Measurements from ENCODE around the gene AVEN.

AVEN gene

GRCh38 chr15:33932734-33933133 lies 106.3 kb downstream of the AVEN start:
- Histone ChIP-seq H3F3A (ENCODE audit: control insufficient read depth, insufficient read depth) (no peaks in the 10 kb centered on the region), H3K4me1 (ENCODE audit: control insufficient read depth, low read length) (no peaks in the 10 kb centered on the region), H3K9me2 (replicated peaks; ENCODE audit: control insufficient read depth, low read length) (no peaks in the 10 kb centered on the region), H3K4me2 (ENCODE audit: low read length) (no peak overlapping the region), H3K79me2 (ENCODE audit: control insufficient read depth, low read length) (no peaks in the 10 kb centered on the region), H3K36me3 (ENCODE audit: control insufficient read depth, low read length) (no peaks in the 10 kb centered on the region), H3K27ac (ENCODE audit: low read depth, low read length) (no peak overlapping the region), H3K4me3 (ENCODE audit: low read length) (no peak overlapping the region), H4K20me1 (ENCODE audit: control insufficient read depth, insufficient read depth, low read depth, low read length) (no peaks in the 10 kb centered on the region), H3K27me3 (ENCODE audit: control insufficient read depth, low read length) (no peaks in the 10 kb centered on the region), H3K9me3 (ENCODE audit: control insufficient read depth, insufficient read depth, low read length) (no peaks in the 10 kb centered on the region)
- TF ChIP-seq CTCF (IDR thresholded peaks at IDR 0.05; ENCODE audit: low read depth, low read length, poor library complexity, severe bottlenecking) (no peak), EZH2phosphoT487 (IDR thresholded peaks at IDR 0.05; ENCODE audit: borderline replicate concordance, low read length) (no peak)

- Histone ChIP-seq H3K4me2 (ENCODE audit: low read length) (no peak overlapping the region), H3K4me3 (ENCODE audit: low read length) (no peak overlapping the region), H3K27me3 (ENCODE audit: control insufficient read depth, low read length) (no peaks in the 10 kb centered on the region), H3K79me2 (ENCODE audit: control insufficient read depth, low read length) (no peaks in the 10 kb centered on the region), H3F3A (ENCODE audit: control insufficient read depth, insufficient read depth) (no peaks in the 10 kb centered on the region), H3K4me1 (ENCODE audit: control insufficient read depth, low read length) (no peaks in the 10 kb centered on the region), H3K9me3 (ENCODE audit: control insufficient read depth, insufficient read depth, low read length) (no peaks in the 10 kb centered on the region), H3K9me2 (replicated peaks; ENCODE audit: control insufficient read depth, low read length) (no peaks in the 10 kb centered on the region), H3K36me3 (ENCODE audit: control insufficient read depth, low read length) (no peaks in the 10 kb centered on the region), H3K27ac (ENCODE audit: low read depth, low read length) (no peak overlapping the region), H4K20me1 (ENCODE audit: control insufficient read depth, insufficient read depth, low read depth, low read length) (no peaks in the 10 kb centered on the region)
- no peak for TF ChIP-seq EZH2phosphoT487 (IDR thresholded peaks at IDR 0.05; ENCODE audit: borderline replicate concordance, low read length)
- no peak for TF ChIP-seq CTCF (IDR thresholded peaks at IDR 0.05; ENCODE audit: low read depth, low read length, poor library complexity, severe bottlenecking)
These were observed 112.7 kb downstream of the AVEN start for GRCh38 chr15:33926260-33926659.

GRCh38 chr15:33923446-33923845 lies 115.6 kb downstream of the AVEN start:
- Histone ChIP-seq H3K36me3 (ENCODE audit: control insufficient read depth, low read length) (no peaks in the 10 kb centered on the region), H3K4me1 (ENCODE audit: control insufficient read depth, low read length) (no peaks in the 10 kb centered on the region), H3K4me2 (ENCODE audit: low read length) (no peak overlapping the region), H3K27me3 (ENCODE audit: control insufficient read depth, low read length) (no peaks in the 10 kb centered on the region), H4K20me1 (ENCODE audit: control insufficient read depth, insufficient read depth, low read depth, low read length) (no peaks in the 10 kb centered on the region), H3K9me2 (replicated peaks; ENCODE audit: control insufficient read depth, low read length) (no peaks in the 10 kb centered on the region), H3K27ac (ENCODE audit: low read depth, low read length) (no peak overlapping the region), H3K79me2 (ENCODE audit: control insufficient read depth, low read length) (no peaks in the 10 kb centered on the region), H3F3A (ENCODE audit: control insufficient read depth, insufficient read depth) (no peaks in the 10 kb centered on the region), H3K9me3 (ENCODE audit: control insufficient read depth, insufficient read depth, low read length) (no peaks in the 10 kb centered on the region), H3K4me3 (ENCODE audit: low read length) (no peak overlapping the region)
- no peak for TF ChIP-seq EZH2phosphoT487 (IDR thresholded peaks at IDR 0.05; ENCODE audit: borderline replicate concordance, low read length)
- TF ChIP-seq CTCF (IDR thresholded peaks at IDR 0.05; ENCODE audit: low read depth, low read length, poor library complexity, severe bottlenecking) = no peak
